GM19468 (cell line): ENCODE data around the gene LHX3.

Experiments used
- ATAC-seq: cut with Tn5 transposase; IDR thresholded peaks from one replicate; pipeline ENCODE4 v1.9.1; 2021; ENCODE audit warnings: mild to moderate bottlenecking, moderate library complexity, moderate number of reproducible peaks; ENCODE audit not compliant: unreplicated experiment; ENCODE audit errors: extremely low read depth

Gene LHX3

GRCh38 chr9:136147038-136147889, 57.7 kb downstream of the LHX3 start:
- ATAC-seq: no peak
